H1 (cell line): ENCODE results near the gene TMEM51. TPM values are rescaled to one million over a fixed set of nuclear protein-coding genes. Genes with fewer than 3 reads are reported as not detected.

Source experiments
- RAD21 ChIP-seq, 2 experiments: IDR thresholded peaks in 1 of 2; conservative IDR thresholded peaks in 1 of 2; 2 replicates each; pipeline ENCODE4 v1.6.1; 2011; ENCODE audit warnings: low read depth in 2 of 2, low read length in 2 of 2, improper control_type of control experiment in 1 of 2, inconsistent platforms in 1 of 2, mild to moderate bottlenecking in 1 of 2, moderate library complexity in 1 of 2
- polyA plus RNA-seq, 7 experiments: library from polyadenylated mRNA; depleted of rRNA in 3 of 7; stranded (reverse) in 5 of 7; unstranded in 2 of 7; fragments of >200 nt in 5 of 7; fragments of 200-250 nt in 2 of 7; gene quantifications; 1 replicate in 5 of 7; 2 replicates in 1 of 7; 4 replicates in 1 of 7; pipeline versions ENCODE4 v1.2.1 to v1.2.3, GENCODE V29; 2011 to 2013; ENCODE audit warnings: missing spikeins in 2 of 7, mixed read lengths in 2 of 7
- total RNA-seq: library from RNA; stranded (reverse); fragmentation: NEBNext Ultra II Directional; extraction: Animal tissue kit (Norgen Biotek cat#: 25700); gene quantifications from 2 replicates; pipeline ENCODE4 v1.2.1, GENCODE V29; 2021
- TF ChIP-seq, protein P1 (sequence below): fragments of 300-600 bp; sonication (generic); IDR thresholded peaks from 2 replicates; pipeline ENCODE4 v1.7.1; 2012; ENCODE audit warnings: low read length, moderate library complexity, mild to moderate bottlenecking, inconsistent platforms; ENCODE audit not compliant: insufficient replicate concordance

Gene TMEM51
- total and polyA plus RNA-seq, 2 of the 8 experiments (the other 6 are each of a cell fraction or from before 2014, with no cell fraction given) = 9.9 to 10.7 TPM

DNA sequence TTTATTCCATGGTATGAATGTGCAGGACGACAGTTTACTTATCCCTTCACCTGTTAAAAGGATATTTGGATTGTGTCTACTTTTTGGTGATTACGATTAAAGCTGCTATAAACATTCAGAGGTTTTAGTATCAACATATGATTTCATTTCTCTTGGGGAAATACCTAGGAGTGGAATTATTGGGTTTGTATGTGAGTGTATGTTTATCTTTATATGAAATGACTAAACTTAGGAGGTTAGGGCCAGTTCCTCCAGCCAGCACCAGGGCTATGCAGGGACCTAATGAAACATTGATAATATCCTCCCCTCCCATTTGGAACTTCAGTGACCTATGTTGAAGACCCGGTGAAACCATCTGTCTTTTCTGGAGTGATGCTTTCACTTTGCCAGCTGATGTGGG lies 13.8 kb downstream of the TMEM51 start (continued):
- TF ChIP-seq, protein P1, sequence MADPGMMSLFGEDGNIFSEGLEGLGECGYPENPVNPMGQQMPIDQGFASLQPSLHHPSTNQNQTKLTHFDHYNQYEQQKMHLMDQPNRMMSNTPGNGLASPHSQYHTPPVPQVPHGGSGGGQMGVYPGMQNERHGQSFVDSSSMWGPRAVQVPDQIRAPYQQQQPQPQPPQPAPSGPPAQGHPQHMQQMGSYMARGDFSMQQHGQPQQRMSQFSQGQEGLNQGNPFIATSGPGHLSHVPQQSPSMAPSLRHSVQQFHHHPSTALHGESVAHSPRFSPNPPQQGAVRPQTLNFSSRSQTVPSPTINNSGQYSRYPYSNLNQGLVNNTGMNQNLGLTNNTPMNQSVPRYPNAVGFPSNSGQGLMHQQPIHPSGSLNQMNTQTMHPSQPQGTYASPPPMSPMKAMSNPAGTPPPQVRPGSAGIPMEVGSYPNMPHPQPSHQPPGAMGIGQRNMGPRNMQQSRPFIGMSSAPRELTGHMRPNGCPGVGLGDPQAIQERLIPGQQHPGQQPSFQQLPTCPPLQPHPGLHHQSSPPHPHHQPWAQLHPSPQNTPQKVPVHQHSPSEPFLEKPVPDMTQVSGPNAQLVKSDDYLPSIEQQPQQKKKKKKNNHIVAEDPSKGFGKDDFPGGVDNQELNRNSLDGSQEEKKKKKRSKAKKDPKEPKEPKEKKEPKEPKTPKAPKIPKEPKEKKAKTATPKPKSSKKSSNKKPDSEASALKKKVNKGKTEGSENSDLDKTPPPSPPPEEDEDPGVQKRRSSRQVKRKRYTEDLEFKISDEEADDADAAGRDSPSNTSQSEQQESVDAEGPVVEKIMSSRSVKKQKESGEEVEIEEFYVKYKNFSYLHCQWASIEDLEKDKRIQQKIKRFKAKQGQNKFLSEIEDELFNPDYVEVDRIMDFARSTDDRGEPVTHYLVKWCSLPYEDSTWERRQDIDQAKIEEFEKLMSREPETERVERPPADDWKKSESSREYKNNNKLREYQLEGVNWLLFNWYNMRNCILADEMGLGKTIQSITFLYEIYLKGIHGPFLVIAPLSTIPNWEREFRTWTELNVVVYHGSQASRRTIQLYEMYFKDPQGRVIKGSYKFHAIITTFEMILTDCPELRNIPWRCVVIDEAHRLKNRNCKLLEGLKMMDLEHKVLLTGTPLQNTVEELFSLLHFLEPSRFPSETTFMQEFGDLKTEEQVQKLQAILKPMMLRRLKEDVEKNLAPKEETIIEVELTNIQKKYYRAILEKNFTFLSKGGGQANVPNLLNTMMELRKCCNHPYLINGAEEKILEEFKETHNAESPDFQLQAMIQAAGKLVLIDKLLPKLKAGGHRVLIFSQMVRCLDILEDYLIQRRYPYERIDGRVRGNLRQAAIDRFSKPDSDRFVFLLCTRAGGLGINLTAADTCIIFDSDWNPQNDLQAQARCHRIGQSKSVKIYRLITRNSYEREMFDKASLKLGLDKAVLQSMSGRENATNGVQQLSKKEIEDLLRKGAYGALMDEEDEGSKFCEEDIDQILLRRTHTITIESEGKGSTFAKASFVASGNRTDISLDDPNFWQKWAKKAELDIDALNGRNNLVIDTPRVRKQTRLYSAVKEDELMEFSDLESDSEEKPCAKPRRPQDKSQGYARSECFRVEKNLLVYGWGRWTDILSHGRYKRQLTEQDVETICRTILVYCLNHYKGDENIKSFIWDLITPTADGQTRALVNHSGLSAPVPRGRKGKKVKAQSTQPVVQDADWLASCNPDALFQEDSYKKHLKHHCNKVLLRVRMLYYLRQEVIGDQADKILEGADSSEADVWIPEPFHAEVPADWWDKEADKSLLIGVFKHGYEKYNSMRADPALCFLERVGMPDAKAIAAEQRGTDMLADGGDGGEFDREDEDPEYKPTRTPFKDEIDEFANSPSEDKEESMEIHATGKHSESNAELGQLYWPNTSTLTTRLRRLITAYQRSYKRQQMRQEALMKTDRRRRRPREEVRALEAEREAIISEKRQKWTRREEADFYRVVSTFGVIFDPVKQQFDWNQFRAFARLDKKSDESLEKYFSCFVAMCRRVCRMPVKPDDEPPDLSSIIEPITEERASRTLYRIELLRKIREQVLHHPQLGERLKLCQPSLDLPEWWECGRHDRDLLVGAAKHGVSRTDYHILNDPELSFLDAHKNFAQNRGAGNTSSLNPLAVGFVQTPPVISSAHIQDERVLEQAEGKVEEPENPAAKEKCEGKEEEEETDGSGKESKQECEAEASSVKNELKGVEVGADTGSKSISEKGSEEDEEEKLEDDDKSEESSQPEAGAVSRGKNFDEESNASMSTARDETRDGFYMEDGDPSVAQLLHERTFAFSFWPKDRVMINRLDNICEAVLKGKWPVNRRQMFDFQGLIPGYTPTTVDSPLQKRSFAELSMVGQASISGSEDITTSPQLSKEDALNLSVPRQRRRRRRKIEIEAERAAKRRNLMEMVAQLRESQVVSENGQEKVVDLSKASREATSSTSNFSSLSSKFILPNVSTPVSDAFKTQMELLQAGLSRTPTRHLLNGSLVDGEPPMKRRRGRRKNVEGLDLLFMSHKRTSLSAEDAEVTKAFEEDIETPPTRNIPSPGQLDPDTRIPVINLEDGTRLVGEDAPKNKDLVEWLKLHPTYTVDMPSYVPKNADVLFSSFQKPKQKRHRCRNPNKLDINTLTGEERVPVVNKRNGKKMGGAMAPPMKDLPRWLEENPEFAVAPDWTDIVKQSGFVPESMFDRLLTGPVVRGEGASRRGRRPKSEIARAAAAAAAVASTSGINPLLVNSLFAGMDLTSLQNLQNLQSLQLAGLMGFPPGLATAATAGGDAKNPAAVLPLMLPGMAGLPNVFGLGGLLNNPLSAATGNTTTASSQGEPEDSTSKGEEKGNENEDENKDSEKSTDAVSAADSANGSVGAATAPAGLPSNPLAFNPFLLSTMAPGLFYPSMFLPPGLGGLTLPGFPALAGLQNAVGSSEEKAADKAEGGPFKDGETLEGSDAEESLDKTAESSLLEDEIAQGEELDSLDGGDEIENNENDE = no peak
- TF ChIP-seq RAD21 (IDR thresholded peaks at IDR 0.05 in 1 of 2, conservative IDR thresholded peaks at IDR 0.05 in 1 of 2; ENCODE audit: low read depth in 2 of 2, low read length in 2 of 2) = no peak
